ENCODE measurements around the gene TXLNG. TPM values are rescaled to one million over a fixed set of nuclear protein-coding genes. Genes with fewer than 3 reads are reported as not detected.
"Not testable (repeated sequence)": the region's sequence is repeated elsewhere in the genome, so short reads cannot be mapped to it uniquely, and the experiment has no call there.

TXLNG gene
- total and polyA plus RNA-seq, 7 experiments from 2014 or later: 11.9 to 23.1 (median 17.3) TPM

DNA sequence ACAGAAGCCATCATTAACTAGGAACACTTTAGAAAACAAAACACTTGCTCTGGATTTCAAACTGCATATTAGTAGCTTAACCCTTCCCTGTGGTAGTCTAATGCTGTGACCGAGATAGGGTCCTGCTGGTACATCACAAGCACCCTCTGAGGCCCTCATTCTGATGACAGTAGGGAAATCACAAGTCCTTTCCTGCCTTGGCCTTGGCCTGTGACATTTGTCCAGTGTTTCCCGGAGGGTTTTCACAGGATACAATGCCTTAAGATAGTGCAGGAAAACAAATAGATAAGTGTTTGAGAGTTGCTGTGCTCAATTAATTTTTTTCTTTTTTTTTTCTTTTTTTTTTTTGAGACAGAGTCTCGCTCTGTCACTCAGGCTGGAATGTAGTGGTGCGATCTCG, 37.8 kb upstream of the TXLNG start:
- DNase-seq: no peak
- Mint-ChIP-seq H3K4me1 (peaks cover 0 to 2% (median 0%) of the 10 kb centered on the region in 7 donors), H3K27ac (no peak overlapping the region), H3K4me3 (no peak overlapping the region), H3K27me3 (no peaks in the 10 kb centered on the region), H3K36me3 (peaks cover 3 to 53% (median 17%) of the 10 kb centered on the region in 5 donors), H3K9me3 (no peaks in the 10 kb centered on the region)
- ChIA-PET POLR2A (no interaction called here), CTCF (no interaction called here)
- H3K36me3 ChIP-seq (ENCODE audit: control insufficient read depth in 2 of 3, insufficient read depth in 3 of 3, low read length in 3 of 3): peaks cover 0 to 56% (median 0%) of the 10 kb centered on the region in 3 experiments
- no peak overlapping the region for H3K27ac ChIP-seq (ENCODE audit: low read depth, low read length)
- intact Hi-C loops (cut with micrococcal nuclease): no loop called here
- no peak for ATAC-seq
- no peaks in the 10 kb centered on the region for H3K27me3 ChIP-seq (ENCODE audit: control insufficient read depth in 2 of 2, insufficient read depth in 2 of 2, low read length in 2 of 2)
- no peaks in the 10 kb centered on the region for H3K4me1 ChIP-seq (ENCODE audit: control insufficient read depth in 2 of 2, insufficient read depth in 2 of 2, low read length in 2 of 2)
- no peaks in the 10 kb centered on the region for H3K9me3 ChIP-seq (ENCODE audit: control insufficient read depth in 2 of 3, low read length in 3 of 3)
- H3K4me3 ChIP-seq (ENCODE audit: low read length): no peak overlapping the region

DNA sequence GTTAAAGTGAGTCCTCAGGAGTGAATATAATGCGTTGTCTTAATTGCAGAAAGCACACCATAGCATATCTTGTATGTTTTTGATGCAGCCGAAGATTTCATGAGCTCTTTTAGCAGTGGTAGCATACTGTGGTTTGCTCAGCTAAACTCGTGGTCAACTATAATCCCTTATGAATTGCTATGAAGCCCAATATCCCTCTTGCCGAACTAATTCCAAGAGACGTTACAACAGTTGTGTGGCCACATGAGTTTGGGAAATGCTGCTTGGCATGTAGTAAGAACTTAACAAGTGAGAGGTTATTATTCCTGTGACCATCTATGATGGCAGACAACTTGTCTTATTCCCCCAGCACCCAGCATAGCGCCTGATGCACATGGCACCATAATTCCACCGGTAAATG, 36.1 kb upstream of the TXLNG start:
- peaks cover 0 to 54% (median 0%) of the 10 kb centered on the region in 3 experiments for H3K36me3 ChIP-seq (ENCODE audit: control insufficient read depth in 2 of 3, insufficient read depth in 3 of 3, low read length in 3 of 3)
- Mint-ChIP-seq H3K27ac (peak overlapping the region in 1 of 9 donors; percentile 32), H3K4me3 (no peak overlapping the region), H3K36me3 (peaks cover 0 to 56% (median 17%) of the 10 kb centered on the region in 5 donors), H3K9me3 (no peaks in the 10 kb centered on the region), H3K4me1 (peaks cover 0 to 2% (median 0%) of the 10 kb centered on the region in 7 donors), H3K27me3 (no peaks in the 10 kb centered on the region)
- no peak overlapping the region for H3K27ac ChIP-seq (ENCODE audit: low read depth, low read length)
- ChIA-PET CTCF (no interaction called here), POLR2A (no interaction called here)
- no peaks in the 10 kb centered on the region for H3K9me3 ChIP-seq (ENCODE audit: control insufficient read depth in 2 of 3, low read length in 3 of 3)
- no peak for DNase-seq
- no peaks in the 10 kb centered on the region for H3K4me1 ChIP-seq (ENCODE audit: control insufficient read depth in 2 of 2, insufficient read depth in 2 of 2, low read length in 2 of 2)
- ATAC-seq: no peak
- H3K4me3 ChIP-seq (ENCODE audit: low read length): no peak overlapping the region
- intact Hi-C loops (cut with micrococcal nuclease): no loop called here
- no peaks in the 10 kb centered on the region for H3K27me3 ChIP-seq (ENCODE audit: control insufficient read depth in 2 of 2, insufficient read depth in 2 of 2, low read length in 2 of 2)

DNA sequence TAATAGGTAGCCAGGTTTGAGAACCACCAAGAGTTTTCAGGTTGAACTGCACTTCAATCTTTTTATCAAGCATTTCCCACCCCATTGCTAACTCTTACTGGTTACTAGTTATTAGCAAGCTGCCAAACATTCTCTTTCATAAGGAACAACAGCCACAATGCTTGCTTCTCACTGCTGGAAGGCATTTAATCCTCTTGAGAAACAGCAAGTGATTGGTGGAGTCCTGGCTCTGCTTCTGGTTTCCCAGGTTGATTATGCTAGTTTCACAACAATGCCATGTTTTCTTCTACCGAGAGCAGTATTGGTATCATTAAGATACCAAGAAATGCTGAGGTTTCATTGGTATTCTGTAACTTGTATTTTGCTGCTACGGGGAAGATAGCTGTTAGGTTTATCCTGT, 32.2 kb upstream of the TXLNG start:
- ChIA-PET POLR2A (no interaction called here), CTCF (no interaction called here)
- H3K27me3 Mint-ChIP-seq: no peaks in the 10 kb centered on the region
- H3K4me1 Mint-ChIP-seq: peaks cover 0 to 2% (median 0%) of the 10 kb centered on the region in 7 donors
- Histone ChIP-seq H3K36me3 (ENCODE audit: control insufficient read depth in 2 of 3, insufficient read depth in 3 of 3, low read length in 3 of 3) (peaks cover 0 to 55% (median 0%) of the 10 kb centered on the region in 3 experiments), H3K4me3 (ENCODE audit: low read length) (no peak overlapping the region), H3K4me1 (ENCODE audit: control insufficient read depth in 2 of 2, insufficient read depth in 2 of 2, low read length in 2 of 2) (no peaks in the 10 kb centered on the region), H3K9me3 (ENCODE audit: control insufficient read depth in 2 of 3, low read length in 3 of 3) (no peaks in the 10 kb centered on the region), H3K27ac (ENCODE audit: low read depth, low read length) (no peak overlapping the region), H3K27me3 (ENCODE audit: control insufficient read depth in 2 of 2, insufficient read depth in 2 of 2, low read length in 2 of 2) (no peaks in the 10 kb centered on the region)
- DNase-seq: no peak
- no peaks in the 10 kb centered on the region for H3K9me3 Mint-ChIP-seq
- H3K27ac Mint-ChIP-seq: peak overlapping the region in 2 of 9 donors; percentile 39 to 82
- H3K36me3 Mint-ChIP-seq: peaks cover 4 to 53% (median 23%) of the 10 kb centered on the region in 5 donors
- no peak for ATAC-seq
- no peak overlapping the region for H3K4me3 Mint-ChIP-seq
- intact Hi-C loops (cut with micrococcal nuclease): no loop called here

DNA sequence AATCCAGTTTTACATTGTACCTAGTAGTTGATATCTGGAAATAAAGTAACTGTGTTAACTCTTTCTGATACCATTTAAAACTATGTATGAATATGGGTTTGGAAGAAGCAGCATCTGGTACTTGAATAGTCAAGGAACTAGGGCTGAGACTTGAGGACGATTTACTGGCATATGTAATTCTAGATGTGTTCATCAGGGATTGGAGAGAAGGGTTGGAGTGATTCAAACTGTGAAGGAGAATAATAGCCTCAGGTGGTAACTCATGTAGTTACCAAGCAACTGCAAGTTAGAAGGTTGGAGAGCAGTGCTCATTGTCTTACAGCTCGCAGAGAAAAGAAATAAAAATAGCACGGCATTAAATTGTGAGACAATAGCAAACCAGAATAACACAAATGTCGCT, 29.5 kb upstream of the TXLNG start:
- POLR2A ChIA-PET: no interaction called here

DNA sequence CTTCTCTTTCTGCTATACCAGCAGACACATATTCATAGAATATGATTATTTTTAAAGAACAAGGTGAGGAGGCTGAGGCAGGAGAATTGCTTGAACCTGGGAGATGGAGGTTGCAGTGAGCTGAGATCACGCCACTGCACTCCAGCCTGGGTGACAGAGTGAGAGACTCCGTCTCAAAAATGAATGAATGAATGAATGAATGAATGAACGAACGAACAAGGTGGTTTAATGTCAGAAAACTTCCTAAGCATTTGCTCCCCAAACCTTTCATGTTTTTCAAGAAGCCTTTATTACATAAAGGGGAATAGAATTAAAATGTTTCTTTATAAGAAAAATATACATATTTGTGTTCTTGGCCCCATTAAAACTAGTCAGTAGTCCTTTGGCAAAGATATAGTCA, 24.8 kb upstream of the TXLNG start:
- H3K9me3 ChIP-seq (ENCODE audit: control insufficient read depth in 2 of 3, low read length in 3 of 3); H3K27ac ChIP-seq (ENCODE audit: low read depth, low read length); H3K27ac Mint-ChIP-seq; H3K4me1 ChIP-seq (ENCODE audit: control insufficient read depth in 2 of 2, insufficient read depth in 2 of 2, low read length in 2 of 2); H3K27me3 ChIP-seq (ENCODE audit: control insufficient read depth in 2 of 2, insufficient read depth in 2 of 2, low read length in 2 of 2); CTCF ChIA-PET; H3K4me1 Mint-ChIP-seq; H3K4me3 ChIP-seq (ENCODE audit: low read length); POLR2A ChIA-PET; H3K4me3 Mint-ChIP-seq; ATAC-seq; H3K27me3 Mint-ChIP-seq; H3K9me3 Mint-ChIP-seq; DNase-seq; intact Hi-C loops (cut with micrococcal nuclease): not testable (repeated sequence)
- H3K36me3 Mint-ChIP-seq: peaks cover 0 to 23% (median 6%) of the 10 kb centered on the region in 5 donors
- peaks cover 0 to 22% (median 0%) of the 10 kb centered on the region in 3 experiments for H3K36me3 ChIP-seq (ENCODE audit: control insufficient read depth in 2 of 3, insufficient read depth in 3 of 3, low read length in 3 of 3)

More for the DNA sequence above, 29.5 kb upstream of the TXLNG start:
- peaks cover 0 to 49% (median 0%) of the 10 kb centered on the region in 3 experiments for H3K36me3 ChIP-seq (ENCODE audit: control insufficient read depth in 2 of 3, insufficient read depth in 3 of 3, low read length in 3 of 3)
- Mint-ChIP-seq H3K36me3 (peaks cover 4 to 55% (median 18%) of the 10 kb centered on the region in 5 donors), H3K27ac (no peak overlapping the region), H3K4me1 (peaks cover 0 to 2% (median 0%) of the 10 kb centered on the region in 7 donors), H3K4me3 (no peak overlapping the region), H3K9me3 (no peaks in the 10 kb centered on the region), H3K27me3 (no peaks in the 10 kb centered on the region)
- ATAC-seq (no peak), DNase-seq (no peak)
- H3K27ac ChIP-seq (ENCODE audit: low read depth, low read length): no peak overlapping the region
- H3K4me3 ChIP-seq (ENCODE audit: low read length): no peak overlapping the region
- no peaks in the 10 kb centered on the region for H3K9me3 ChIP-seq (ENCODE audit: control insufficient read depth in 2 of 3, low read length in 3 of 3)
- H3K27me3 ChIP-seq (ENCODE audit: control insufficient read depth in 2 of 2, insufficient read depth in 2 of 2, low read length in 2 of 2): no peaks in the 10 kb centered on the region
- H3K4me1 ChIP-seq (ENCODE audit: control insufficient read depth in 2 of 2, insufficient read depth in 2 of 2, low read length in 2 of 2): no peaks in the 10 kb centered on the region
- intact Hi-C loops (cut with micrococcal nuclease): no loop called here
- CTCF ChIA-PET: no interaction called here

DNA sequence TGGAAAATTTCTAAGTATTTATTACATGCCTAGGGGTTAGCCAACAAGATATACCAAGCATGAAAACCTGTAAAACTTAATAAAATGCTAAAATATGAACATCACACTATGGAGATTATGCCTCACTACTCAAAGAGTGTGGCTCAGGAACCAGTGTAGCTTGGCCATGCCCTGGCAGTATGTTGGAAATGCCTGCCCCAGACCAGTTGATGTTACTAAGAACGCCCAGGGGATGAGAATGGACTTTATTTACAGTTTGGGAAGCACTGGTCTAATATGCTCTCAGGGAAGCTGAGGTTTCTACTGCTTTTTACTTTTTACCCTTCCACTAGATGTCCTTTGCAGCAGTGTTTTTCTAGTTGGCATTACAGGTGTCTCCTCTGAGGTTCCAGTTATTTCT, 23.7 kb upstream of the TXLNG start:
- POLR2A ChIA-PET: no interaction called here
- H3K36me3 Mint-ChIP-seq: peaks cover 0 to 15% (median 0%) of the 10 kb centered on the region in 5 donors
- peak overlapping the region in 1 of 9 donors; percentile 24 for H3K27ac Mint-ChIP-seq
- intact Hi-C loops (cut with micrococcal nuclease): no loop called here
- no peak for DNase-seq
- Histone ChIP-seq H3K9me3 (ENCODE audit: control insufficient read depth in 2 of 3, low read length in 3 of 3) (no peaks in the 10 kb centered on the region), H3K4me1 (ENCODE audit: control insufficient read depth in 2 of 2, insufficient read depth in 2 of 2, low read length in 2 of 2) (no peaks in the 10 kb centered on the region), H3K27me3 (ENCODE audit: control insufficient read depth in 2 of 2, insufficient read depth in 2 of 2, low read length in 2 of 2) (no peaks in the 10 kb centered on the region), H3K27ac (ENCODE audit: low read depth, low read length) (no peak overlapping the region), H3K4me3 (ENCODE audit: low read length) (no peak overlapping the region), H3K36me3 (ENCODE audit: control insufficient read depth in 2 of 3, insufficient read depth in 3 of 3, low read length in 3 of 3) (peaks cover 0 to 14% (median 0%) of the 10 kb centered on the region in 3 experiments)
- no peak for ATAC-seq
- H3K9me3 Mint-ChIP-seq: no peaks in the 10 kb centered on the region
- CTCF ChIA-PET: no interaction called here
- H3K4me1 Mint-ChIP-seq: no peaks in the 10 kb centered on the region
- H3K27me3 Mint-ChIP-seq: no peaks in the 10 kb centered on the region
- H3K4me3 Mint-ChIP-seq: no peak overlapping the region

DNA sequence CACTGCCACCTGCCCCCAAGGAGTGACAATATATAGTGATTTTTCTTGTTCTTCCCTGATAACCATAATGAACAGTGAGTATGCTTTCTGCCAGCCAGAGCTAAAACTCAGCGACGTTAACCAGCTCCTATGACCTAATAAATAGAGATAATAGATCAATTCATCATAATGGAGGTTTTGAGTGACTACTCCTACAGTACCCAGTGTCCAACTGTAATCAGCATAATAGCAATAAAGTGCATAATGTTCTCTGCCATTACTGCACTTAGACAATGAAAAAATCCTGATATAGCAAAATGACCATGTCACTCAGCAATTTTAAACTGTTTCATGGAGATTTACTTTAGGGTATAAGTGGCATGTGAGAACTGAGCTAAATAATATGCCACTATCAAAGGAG, 20.7 kb upstream of the TXLNG start:
- H3K9me3 Mint-ChIP-seq: no peaks in the 10 kb centered on the region
- H3K27ac Mint-ChIP-seq: no peak overlapping the region
- CTCF ChIA-PET: no interaction called here
- Histone ChIP-seq H3K27me3 (ENCODE audit: control insufficient read depth in 2 of 2, insufficient read depth in 2 of 2, low read length in 2 of 2) (no peaks in the 10 kb centered on the region), H3K4me1 (ENCODE audit: control insufficient read depth in 2 of 2, insufficient read depth in 2 of 2, low read length in 2 of 2) (no peaks in the 10 kb centered on the region), H3K36me3 (ENCODE audit: control insufficient read depth in 2 of 3, insufficient read depth in 3 of 3, low read length in 3 of 3) (no peaks in the 10 kb centered on the region), H3K4me3 (ENCODE audit: low read length) (no peak overlapping the region), H3K27ac (ENCODE audit: low read depth, low read length) (no peak overlapping the region), H3K9me3 (ENCODE audit: control insufficient read depth in 2 of 3, low read length in 3 of 3) (no peaks in the 10 kb centered on the region)
- intact Hi-C loops (cut with micrococcal nuclease): no loop called here
- ATAC-seq (no peak), DNase-seq (no peak)
- no peaks in the 10 kb centered on the region for H3K4me1 Mint-ChIP-seq
- peaks cover 0 to 4% (median 0%) of the 10 kb centered on the region in 5 donors for H3K36me3 Mint-ChIP-seq
- peaks cover 0 to 3% (median 0%) of the 10 kb centered on the region in 5 donors for H3K27me3 Mint-ChIP-seq
- H3K4me3 Mint-ChIP-seq: no peak overlapping the region
- POLR2A ChIA-PET: no interaction called here

All from naive thymus-derived CD4-positive, alpha-beta T cell (primary cell).